Measurements from ENCODE around the gene ARHGAP5.
"Not testable (repeated sequence)": the region's sequence is repeated elsewhere in the genome, so short reads cannot be mapped to it uniquely, and the experiment has no call there.

ARHGAP5 gene

DNA sequence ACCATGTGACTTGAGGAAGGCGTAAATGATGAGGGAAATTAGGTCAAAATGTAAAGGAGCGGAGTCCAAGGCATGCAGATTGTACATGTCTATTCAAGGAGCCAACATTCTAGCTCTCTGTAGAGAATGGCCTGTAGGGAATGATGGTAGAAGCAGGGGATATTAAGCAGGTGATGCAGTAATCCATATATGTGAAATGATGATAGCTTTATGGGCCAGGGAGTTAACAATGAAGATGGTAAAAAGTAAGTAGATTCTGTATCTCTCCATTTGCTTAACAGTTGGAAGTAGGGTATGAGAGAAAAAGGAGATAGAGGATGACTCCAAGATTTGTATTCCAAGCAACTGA is 33.4 kb downstream of the ARHGAP5 start:
- DNase-seq (ENCODE audit: low read depth in 2 of 2), result no peak

GRCh38 chr14:32121536-32121935 is 44.4 kb downstream of the ARHGAP5 start:
- DNase-seq (ENCODE audit: low read depth in 2 of 2), result no peak

DNA sequence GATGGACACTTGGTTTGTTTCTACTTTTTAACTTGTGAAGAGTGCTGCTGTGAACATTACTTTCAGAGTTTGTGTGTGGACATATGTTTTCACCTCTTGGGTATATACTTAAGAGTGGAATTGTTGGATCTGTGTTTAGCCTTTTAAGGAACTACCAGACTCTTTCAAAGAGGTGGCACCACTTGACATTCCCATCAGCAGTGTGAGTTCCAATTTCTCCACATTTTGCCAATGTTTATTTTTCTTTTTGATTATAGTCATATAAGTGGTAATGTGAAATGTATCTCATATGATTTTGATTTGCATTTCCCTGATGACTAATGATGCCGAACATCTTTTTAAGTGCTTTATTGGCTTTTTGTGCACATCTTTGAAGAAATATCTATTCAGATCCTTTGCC is 44.8 kb downstream of the ARHGAP5 start:
- no peak for DNase-seq (ENCODE audit: low read depth in 2 of 2)

DNA sequence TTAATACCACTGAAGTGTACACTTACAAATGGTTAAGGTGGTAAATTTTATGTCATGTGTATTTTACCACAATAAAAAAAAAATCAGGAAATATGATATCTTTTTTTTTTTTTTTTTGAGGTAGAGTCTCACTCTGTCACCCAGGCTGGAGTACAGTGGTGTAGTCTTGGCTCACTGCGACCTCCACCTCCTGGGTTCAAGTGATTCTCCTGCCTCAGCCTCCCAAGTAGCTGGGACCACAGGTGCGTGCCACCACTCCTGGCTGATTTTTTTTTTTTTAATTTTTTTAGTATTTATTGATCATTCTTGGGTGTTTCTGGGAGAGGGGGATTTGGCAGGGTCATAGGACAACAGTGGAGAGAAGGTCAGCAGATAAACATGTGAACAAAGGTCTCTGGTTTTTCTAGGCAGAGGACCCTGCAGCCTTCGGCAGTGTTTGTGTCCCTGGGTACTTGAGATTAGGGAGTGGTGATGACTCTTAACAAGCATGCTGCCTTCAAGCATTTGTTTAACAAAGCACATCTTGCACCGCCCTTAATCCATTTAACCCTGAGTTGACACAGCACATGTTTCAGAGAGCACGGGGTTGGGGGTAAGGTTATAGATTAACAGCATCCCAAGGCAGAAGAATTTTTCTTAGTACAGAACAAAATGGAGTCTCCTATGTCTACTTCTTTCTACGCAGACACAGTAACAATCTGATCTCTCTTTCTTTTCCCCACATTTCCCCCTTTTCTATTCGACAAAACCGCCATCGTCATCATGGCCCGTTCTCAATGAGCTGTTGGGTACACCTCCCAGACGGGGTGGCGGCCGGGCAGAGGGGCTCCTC is 50.0 kb downstream of the ARHGAP5 start:
- not testable (repeated sequence) for DNase-seq (ENCODE audit: low read depth in 2 of 2)

- DNase-seq (ENCODE audit: low read depth in 2 of 2), result not testable (repeated sequence)
Measured at GRCh38 chr14:32127731-32128654, 50.9 kb downstream of the ARHGAP5 start.

DNA sequence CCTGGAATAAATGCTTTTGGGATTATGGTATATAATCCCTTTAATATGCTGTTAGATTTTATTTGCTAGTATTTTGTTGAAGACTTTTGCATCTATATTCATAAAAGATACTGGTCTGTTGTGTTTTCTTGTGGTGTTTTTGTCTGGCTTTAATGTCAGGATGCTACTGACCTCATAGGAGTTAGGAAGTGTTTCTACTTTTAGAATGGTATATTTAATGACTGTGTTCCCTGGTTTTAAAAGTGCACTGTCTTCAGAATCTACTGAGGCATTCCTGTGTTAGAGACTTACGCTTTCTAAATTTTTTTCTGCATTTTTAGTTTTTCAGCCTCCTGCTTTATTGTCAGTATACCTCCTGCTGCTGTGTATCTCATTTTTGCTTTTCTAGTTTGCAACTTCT is 51.6 kb downstream of the ARHGAP5 start:
- no peak for DNase-seq (ENCODE audit: low read depth in 2 of 2)

- DNase-seq (ENCODE audit: low read depth in 2 of 2), result no peak
Measured at GRCh38 chr14:32129124-32129523, 52.0 kb downstream of the ARHGAP5 start.

GRCh38 chr14:32131689-32132088 is 54.6 kb downstream of the ARHGAP5 start:
- not testable (repeated sequence) for DNase-seq (ENCODE audit: low read depth in 2 of 2)

- no peak for DNase-seq (ENCODE audit: low read depth in 2 of 2)
Measured at GRCh38 chr14:32134448-32135097, 57.5 kb downstream of the ARHGAP5 start.

DNA sequence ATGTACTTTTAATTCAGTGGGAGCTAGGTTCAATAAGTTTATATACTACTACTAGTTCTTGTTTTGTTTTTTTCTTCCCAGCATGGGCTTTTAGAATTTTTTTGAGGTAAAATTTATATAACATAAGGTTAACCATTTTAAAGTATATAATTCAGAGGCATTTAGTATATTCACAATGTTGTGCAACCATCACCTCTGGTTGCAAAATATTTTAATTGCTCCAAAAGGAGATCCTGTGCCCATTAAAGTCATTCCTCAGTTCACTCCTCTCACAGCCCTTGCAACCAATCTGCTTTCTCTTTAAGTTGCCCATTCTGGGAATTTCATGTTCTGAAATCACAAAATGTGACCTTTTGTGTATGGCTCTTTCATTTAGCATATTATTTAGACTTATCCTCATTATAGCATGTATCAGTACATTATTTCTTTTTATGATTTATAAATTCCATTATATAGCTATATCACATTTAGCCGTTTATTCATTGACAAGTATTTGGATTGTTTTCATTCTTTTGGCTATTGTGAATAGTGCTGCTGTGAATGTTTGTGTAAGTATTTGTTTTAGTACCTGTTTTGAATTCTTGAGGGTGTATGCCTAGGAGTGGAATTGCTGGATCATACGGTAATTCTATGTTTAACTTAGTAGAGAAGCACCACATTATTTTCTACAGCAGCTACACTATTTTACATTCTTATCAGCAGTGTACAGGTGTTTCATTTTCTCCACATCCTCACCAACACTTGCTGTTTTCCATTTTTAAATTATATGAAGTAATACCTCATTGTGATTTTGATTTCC is 59.1 kb downstream of the ARHGAP5 start:
- no peak for DNase-seq (ENCODE audit: low read depth in 2 of 2)

- no peak for DNase-seq (ENCODE audit: low read depth in 2 of 2)
Measured at GRCh38 chr14:32137313-32137712, 60.2 kb downstream of the ARHGAP5 start.

GRCh38 chr14:32137892-32138291 is 60.8 kb downstream of the ARHGAP5 start:
- no peak for DNase-seq (ENCODE audit: low read depth in 2 of 2)

- DNase-seq (ENCODE audit: low read depth in 2 of 2), result no peak
Measured at GRCh38 chr14:32142341-32142740, 65.2 kb downstream of the ARHGAP5 start.

DNA sequence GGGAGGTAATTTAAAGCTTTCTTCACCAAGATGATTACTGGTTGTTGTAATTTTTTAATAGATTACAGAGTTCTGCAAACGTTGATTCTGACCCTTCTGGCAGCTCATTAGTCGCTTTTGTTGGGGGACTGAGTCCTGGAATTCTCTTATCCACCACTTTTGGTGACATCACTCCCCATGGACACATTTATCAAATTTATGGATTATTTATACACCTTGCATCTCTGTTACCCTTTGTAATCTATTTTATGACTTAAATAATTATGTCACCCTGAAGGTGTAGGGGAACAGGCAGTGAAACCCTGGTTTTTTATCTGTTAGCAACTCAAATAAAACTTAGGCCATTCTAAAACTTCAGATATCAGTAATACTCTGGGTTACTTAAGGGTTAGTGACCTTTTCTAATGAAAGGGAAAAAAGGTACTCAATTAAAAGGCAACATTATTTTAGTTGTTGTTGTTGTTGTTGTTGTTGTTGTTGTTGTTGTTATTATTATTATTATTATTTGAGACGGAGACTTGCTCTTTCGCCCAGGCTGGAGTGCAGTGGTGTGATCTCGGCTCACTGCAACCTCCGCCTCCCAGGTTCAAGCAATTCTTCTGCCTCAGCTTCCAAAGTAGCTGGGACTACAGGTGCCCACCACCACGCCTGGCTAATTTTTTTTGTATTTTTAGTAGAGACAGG is 65.8 kb downstream of the ARHGAP5 start:
- DNase-seq (ENCODE audit: low read depth in 2 of 2), result no peak

GRCh38 chr14:32150392-32150791 is 73.3 kb downstream of the ARHGAP5 start:
- DNase-seq (ENCODE audit: low read depth in 2 of 2), result no peak

DNA sequence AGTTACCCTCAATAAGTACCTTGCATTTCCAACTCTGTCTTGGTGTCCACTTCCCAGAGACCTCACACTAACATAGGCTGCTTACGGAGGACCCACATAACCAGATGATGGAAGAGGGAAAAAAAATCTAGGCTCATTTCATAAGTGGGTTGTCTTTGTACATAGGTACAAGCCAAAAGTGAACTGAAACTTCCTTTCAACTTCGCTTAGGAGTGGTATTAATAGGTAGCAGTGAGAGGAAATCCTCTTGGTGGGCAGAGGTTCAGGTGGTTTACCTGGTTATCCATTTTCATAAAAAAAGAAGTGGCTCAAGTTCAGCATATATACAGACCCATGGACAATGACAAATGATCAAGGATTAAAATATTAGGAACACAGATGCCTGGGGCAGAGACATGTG is 88.9 kb downstream of the ARHGAP5 start:
- no peak for DNase-seq (ENCODE audit: low read depth in 2 of 2)

GRCh38 chr14:32166924-32167323 is 89.8 kb downstream of the ARHGAP5 start:
- no peak for DNase-seq (ENCODE audit: low read depth in 2 of 2)

DNA sequence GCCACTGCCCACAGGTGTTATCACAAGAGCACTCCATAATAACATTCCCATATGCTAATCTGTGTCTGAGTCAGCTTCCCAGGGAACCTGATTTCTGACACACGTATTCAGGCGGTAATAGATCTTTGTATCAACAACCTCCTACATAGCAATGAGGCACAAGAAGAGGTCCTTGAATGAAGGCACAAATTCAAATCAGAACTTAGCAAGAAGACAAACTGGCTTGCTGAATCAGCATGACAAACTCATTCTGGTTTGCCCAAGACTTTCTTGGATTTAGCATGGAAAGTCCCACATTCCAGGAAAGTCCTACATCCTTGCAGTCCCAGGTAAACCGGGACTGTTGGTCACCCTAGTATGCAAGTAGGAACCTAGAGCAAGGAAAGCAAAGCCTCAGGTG is 90.8 kb downstream of the ARHGAP5 start:
- no peak for DNase-seq (ENCODE audit: low read depth in 2 of 2)

DNA sequence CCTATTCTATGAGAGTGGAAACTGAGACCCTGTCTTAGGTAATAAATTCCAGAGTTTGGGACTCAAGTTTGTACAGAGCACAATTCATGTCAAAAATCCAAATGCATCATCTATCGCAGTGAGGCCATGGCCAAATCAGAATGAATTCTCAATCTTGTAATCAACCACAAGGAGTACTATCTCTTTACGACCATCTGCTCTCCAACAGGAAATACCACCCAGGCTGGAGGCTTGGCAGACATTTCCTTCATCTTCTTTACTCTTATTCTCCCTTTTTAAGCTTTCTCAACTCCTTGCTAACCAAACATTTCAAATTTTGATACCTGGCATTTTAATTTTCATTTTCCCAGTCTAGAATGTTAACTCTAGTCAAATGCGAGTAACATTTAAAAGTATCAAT is 92.1 kb downstream of the ARHGAP5 start:
- no peak for DNase-seq (ENCODE audit: low read depth in 2 of 2)

DNA sequence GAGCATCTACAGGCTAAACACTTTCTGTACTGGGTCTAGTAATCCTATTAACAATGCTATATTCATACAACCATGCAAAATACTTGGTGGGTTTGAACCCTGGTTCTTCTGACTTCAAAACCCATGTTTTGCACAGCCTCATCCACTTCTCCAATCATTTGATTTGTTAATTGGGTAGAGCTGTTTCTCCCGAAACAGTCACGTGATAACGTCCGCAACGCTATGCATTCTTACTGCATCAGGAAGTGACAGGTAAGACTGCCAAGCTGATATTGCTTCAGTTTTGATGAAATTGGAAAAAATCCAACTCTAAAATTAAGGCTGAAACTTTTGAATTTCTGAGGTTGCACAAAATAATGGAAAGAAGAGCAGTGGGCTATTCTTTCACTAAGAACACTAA is 94.4 kb downstream of the ARHGAP5 start:
- DNase-seq (ENCODE audit: low read depth in 2 of 2), result no peak

All from stimulated activated CD8-positive, alpha-beta memory T cell treated with anti-CD3 and anti-CD28 coated beads, Interleukin-7, amount 100 ng/mL, for 1 hour (primary cell).